Stimulated activated CD4-positive, alpha-beta T cell treated with anti-CD3 and anti-CD28 coated beads, Interleukin-2, amount 100 ng/mL, for 48 hours (primary cell): ENCODE measurements around the gene SAA1.
A peak's percentile ranks its signal among the peaks of the same experiment; 100 is the strongest.
"Not testable (repeated sequence)": the region's sequence is repeated elsewhere in the genome, so short reads cannot be mapped to it uniquely, and the experiment has no call there.

ENCODE experiments used
- DNase-seq, 2 donors: peaks; one replicate each; pipeline ENCODE4 v3.0.0-alpha.2; 2020

The SAA1 gene

DNA sequence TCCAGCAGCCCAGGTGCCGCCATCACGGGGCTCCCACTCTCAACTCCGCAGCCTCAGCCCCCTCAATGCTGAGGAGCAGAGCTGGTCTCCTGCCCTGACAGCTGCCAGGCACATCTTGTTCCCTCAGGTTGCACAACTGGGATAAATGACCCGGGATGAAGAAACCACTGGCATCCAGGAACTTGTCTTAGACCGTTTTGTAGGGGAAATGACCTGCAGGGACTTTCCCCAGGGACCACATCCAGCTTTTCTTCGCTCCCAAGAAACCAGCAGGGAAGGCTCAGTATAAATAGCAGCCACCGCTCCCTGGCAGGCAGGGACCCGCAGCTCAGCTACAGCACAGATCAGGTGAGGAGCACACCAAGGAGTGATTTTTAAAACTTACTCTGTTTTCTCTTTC is at the start of gene SAA1:
Gene SAA1, plus strand, starts transcription at position 316 of the 400 bp plus-strand sequence. CDS start 624 bp downstream, outside the sequence.
- DNase-seq: no peak

DNA sequence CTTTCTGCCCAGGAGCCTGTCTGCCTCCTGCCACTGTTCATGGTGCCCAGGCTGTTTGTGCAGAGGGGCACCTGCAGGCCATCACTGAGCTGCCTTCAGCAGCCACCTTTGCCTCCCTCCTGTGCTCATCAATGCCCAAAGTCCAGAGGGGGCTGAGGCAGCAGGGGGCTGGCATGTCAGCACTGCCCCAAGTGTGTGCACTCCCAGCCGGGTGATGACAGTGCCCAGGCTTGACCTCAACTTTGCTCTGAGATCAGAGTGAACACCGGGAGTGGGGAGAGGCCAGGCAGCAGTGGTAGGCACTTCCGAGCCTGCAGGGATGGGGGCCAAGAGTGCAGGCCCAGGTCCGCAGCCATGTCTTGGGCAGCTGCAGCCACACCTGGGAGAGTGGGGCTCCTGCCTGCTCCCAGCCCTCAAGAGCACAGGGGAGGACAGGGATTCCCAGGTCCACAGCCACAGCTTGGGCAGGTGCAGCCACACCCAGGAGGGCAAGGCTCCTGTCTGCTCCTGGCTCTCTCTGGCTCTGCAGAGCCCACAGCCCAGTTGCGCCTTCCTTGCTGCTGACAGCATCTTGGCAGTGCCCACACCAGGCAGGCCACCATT is 44.7 kb upstream of the SAA1 start:
- no peak for DNase-seq

DNA sequence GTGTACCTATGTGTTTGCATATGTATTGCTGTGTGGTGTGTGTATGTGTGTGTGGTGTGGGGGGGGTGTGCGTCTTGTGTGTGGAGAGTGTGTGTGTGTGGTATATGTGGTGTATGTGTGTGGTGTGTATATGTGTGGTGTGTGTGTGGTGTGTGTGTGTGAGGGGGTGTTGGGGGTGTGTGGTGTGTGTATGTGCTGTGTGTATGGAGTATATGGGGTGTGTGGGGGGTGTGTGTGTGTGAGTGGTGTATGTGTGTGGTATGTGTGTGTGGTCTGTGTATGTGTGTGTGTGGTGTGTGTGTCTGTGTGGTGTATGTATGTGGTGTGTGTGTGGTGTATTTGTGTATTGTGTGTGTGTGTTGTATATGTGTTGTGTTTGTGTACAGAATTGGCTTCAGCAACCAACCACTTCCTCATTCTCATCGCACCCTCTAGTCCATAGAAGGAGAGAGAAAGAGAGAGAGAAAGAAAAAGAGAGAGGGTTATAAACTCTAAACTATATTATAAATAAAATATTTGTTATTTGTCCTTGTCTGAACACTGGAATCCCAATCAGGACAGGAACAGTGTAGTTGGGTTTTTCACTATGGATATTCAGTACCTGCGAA is 43.1 kb upstream of the SAA1 start:
- no peak for DNase-seq

DNA sequence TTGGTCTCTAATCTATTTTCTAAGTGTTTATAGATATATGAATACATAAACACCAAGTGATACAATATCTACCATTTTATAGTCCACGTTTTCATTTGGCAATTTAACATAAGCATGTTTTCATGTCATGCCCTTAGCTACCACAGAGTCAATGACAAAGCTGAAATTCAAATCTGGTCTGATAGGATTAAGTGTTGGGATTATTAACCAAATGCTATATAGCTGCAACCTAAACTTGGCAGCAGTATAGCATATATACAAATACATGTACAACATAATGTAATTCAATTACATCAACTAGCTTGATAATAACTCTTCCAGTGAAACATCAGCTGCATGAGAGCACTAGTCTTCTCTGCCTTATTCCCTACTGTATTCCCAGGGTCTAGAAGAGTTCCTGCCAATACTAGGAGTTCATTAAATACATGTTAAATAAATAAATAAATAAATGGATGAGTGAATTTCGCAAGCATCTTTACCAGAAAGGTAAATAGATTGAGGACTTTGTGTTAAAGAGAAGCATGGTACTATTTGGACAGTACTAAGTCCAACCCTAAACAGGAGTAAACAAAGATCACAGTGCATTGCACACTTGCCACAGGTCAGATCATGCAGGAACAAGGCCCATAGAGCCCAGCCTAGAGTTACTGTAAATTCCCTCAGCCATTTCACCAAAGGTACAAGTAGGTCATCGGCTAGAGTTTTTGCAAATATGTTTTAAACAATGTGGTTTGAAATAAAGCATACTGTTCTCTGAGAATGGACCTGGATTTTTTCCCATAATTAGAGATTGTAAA is 42.3 kb upstream of the SAA1 start:
- DNase-seq: no peak

DNA sequence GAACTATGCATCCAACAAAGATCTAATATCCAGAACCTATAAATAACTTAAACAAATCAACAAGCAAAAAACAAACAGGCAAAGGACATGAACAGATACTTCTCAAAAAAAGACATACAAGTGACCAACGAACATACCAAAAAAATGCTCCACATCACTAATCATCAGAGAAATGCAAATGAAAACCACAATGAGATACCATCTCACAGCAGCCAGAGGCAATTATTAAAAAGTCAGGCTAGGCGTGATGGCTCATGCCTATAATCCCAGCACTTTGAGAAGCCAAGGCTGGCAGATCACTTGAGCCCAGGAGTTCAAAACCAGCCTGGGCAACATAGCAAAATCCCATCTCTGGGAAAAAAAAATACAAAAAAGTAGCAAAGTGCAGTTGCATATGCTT is 40.2 kb upstream of the SAA1 start:
- no peak for DNase-seq

DNA sequence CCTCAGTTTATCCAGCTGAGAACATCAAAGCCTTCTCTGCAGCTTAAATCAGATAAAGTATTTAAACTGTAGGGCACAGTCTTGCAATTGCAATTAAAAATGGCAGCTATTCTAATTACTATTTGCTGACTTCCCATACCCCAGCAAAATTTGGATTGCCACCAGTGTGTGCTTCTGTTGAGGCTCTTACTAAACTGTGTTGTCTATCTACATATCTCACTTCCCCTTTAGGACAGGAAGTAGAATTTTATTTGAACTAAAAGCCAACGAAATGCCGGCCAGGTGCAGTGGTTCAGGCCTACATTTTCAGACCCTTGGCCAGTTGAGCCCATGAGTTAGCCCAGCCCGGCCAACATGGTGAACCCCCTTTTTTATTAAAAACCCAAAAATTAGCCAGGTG is 36.6 kb upstream of the SAA1 start:
- DNase-seq: no peak

GRCh38 chr11:18230859-18231258 is 35.2 kb upstream of the SAA1 start:
- DNase-seq: no peak

- no peak for DNase-seq
Measured at GRCh38 chr11:18233912-18234311, 32.2 kb upstream of the SAA1 start.

- no peak for DNase-seq
Measured at GRCh38 chr11:18235394-18236334, 30.4 kb upstream of the SAA1 start.

GRCh38 chr11:18236664-18237356 is 29.3 kb upstream of the SAA1 start, which contains the start of gene SAA4:
Gene SAA4 (minus strand): TSS chr11:18236802. CDS start chr11:18235926, 876 bp downstream.
- DNase-seq: no peak

DNA sequence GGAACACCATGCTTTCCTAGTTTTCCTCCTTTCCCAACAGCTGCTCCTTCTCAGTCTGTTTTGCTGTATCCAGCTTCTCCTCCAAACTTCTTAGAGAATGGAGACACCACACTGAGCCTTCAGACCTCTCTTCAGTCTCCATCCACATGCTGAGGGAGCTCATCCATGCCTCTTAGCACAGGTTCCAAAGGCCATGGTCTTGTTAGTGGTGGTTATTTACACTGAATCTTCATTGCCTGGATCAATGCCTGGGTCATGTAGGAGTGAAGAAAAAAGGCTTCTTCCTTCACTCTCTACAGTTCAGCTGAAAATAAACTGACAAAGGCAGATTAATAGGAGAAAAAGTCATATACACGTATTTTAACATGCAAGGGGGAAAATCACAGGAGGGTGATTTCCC is 26.4 kb upstream of the SAA1 start:
- DNase-seq: no peak

DNA sequence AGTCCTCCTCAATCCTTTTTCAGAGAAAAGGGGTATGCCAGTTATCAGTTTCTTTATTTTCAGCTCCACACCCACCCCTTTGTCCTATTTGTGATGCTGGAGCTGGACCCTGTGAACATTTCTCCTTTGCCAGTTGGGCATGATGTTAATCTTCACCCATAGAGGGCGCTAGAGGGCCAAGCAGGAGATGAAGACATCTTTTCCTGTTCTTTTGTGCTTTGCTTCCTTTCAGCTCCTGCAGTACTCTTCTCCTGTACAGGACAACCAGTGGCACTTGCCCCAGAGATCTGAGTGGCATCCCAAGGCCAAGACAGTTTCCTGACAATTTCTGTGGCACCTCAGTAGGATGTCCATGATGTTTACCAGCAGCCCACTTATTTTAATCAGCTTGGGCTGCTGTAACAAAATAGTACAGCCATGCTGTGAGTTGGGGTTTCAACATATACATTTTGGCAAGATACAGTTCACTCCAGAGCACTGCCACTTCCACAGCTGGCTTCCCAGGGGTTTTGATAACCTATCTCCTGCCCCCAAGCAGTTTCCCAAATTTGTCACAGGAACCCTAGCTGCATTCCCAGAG is 22.2 kb upstream of the SAA1 start:
- DNase-seq: peak; percentile 48 to 59

DNA sequence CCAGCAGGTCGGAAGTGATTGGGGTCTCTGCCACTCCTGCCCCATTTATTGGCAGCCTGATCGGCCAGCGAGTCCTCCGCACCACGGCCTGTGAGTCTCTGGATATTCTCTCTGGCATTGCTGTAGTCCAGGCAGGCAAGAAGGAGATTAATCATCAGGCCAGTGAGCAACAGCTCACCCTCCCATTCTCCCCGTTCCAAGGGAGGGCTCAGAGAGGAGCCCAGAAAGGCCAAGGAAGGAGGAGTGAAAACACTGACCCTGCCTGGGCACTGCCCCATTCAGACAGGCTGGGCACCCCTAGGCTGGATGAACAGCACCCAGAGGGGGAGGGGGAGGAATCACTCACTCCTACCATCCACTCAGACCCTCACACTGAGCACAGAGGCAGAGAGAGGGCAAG is 20.7 kb upstream of the SAA1 start:
- no peak for DNase-seq

DNA sequence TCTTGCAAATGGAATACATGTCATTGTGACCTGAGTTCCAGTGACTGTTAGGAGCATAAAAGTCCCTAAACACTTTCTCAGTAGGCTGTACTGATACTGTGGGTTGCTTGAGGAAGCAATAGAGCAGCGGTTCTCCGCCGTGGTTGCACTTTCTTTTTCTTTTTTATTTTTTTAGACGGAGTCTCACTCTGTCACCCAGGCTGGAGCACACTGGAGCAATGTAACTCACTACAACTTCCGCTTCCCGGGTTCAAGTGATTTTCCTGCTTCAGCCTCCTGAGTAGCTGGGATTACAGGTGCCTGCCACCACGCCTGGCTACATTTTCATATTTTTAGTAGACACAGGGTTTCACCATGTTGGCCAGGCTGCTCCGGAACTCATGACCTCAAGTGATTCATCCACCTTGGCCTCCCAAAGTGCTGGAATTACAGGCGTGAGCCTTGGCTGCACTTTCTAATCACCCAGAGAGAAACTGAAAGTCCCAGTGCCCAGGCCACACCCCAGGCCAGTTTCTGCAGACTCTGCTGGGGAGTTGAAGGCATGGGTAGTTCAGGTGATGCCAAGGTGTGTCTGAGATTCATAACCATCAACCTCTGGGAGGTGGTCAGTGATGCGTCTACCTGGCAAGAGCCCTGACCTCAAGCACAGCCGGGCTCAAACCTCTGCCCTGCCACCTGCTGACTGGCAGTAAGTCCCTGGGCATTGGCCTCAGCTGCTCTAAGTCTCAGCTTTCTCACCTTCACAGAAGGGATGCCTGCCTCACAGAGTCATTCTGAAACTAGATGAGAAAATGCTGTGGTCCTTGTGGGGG is 19.5 kb upstream of the SAA1 start:
- peak in 1 of 2 donors; percentile 7 for DNase-seq

DNA sequence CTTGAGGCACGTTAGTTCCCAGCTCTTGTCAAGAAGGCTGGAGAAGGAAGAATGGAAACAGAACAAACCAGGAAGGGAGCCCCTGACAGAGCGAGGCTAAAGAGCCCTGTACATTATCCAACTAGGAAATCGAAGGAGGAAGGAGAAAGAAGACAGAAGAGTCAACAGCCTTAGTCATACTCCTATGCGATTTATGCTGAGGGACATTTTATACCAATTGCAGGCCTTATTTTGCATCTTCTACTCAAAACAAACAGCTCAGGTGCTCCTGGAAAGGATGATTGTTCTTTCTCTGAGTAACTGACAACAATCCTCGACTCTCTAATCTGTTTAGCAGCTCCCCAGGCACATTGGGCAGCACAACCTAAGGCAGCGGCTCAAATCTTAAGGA is 18.9 kb upstream of the SAA1 start:
- not testable (repeated sequence) for DNase-seq

DNA sequence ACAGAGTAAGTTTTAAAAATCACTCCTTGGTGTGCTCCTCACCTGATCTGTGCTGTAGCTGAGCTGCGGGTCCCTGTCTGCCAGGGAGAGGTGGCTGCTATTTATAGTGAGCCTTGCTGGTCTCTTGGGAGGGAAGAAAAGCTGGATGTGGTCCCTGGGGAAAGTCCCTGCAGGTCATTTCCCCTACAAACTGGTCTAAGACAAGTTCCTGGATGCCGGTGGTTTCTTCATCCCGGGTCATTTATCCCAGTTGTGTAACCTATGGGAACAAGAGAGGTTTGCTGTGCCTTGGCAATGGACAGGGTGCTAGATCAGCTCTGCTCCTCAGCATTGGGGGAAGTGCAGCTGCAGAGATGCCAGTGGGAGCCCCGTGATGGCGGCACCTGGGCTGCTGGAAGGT is 17.5 kb upstream of the SAA1 start, which contains the start of gene SAA2:
Gene SAA2, minus strand, starts transcription at position 108 of the 400 bp plus-strand sequence. CDS start 657 bp downstream, outside the sequence.
- no peak for DNase-seq

DNA sequence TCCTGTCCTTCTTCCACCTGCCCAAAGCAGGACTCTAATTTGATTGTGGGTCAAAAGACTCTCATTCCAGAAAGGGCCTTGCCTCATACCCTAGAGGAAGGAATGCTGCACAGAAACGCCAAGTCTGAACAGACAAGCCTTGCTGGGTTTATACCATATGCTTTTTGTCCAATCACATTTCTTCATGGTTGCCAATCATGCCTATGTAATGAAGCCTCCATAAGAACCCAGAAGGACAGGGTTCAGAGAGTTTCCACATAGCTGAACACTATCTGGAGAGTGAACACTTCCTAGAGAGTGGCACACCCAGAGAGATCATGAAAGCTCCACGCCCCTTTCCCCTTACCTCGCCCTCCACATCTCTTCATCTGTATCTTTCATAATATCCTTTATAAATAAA is 12.8 kb upstream of the SAA1 start:
- DNase-seq: no peak

GRCh38 chr11:18253778-18254338 is 12.2 kb upstream of the SAA1 start:
- no peak for DNase-seq

DNA sequence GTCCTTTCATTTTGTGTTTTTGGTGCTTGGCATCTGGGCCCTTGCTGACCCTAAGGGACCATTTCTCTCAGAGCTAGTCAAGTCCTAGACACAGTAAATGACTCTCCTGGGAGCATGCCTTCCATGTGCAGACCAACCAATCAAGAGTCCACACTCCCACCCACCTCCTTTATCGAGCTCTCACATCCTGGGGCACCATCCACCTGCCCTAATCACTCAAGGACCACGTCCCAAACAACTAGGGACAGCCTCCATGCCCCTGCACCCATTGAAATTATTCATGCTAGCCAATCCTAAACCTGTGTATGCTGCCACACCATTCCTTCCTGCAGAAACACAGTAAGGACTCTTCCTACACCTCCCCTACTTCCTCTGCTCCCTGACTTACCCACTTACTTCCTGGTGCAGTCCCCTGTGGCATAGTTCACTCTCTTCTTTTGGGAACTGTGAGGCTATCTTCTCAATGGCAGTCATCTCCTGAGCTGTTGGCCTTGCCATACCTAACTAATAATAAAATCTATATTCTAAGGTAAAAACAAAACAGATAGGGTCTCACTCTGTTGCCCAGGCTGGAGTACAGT is 11.2 kb upstream of the SAA1 start:
- DNase-seq: no peak

GRCh38 chr11:18259259-18259658 is 6.8 kb upstream of the SAA1 start:
- no peak for DNase-seq
